NT2/D1 (cell line): ENCODE data around the gene ROBO2.

Experiments
- SUZ12 ChIP-seq: IDR thresholded peaks from 2 replicates; pipeline ENCODE4 v1.6.1; 2011; ENCODE audit not compliant: insufficient read length, insufficient read depth; ENCODE audit errors: extremely low read depth
- YY1 ChIP-seq: IDR thresholded peaks from 2 replicates; pipeline ENCODE4 v1.6.1; 2011; ENCODE audit not compliant: insufficient read length, insufficient read depth
- ZNF274 ChIP-seq: IDR thresholded peaks from 2 replicates; pipeline ENCODE4 v1.6.1; 2011; ENCODE audit warnings: mild to moderate bottlenecking, low read depth, low read length

- TF ChIP-seq SUZ12 (no peak), ZNF274 (no peak), YY1 (no peak)
Observed at GRCh38 chr3:77039606-77040171, at the start of gene ROBO2.
